NT2/D1 (cell line): ENCODE data around the gene OPHN1.
"Not testable (repeated sequence)": the region's sequence is repeated elsewhere in the genome, so short reads cannot be mapped to it uniquely, and the experiment has no call there.

Source experiments
- DNase-seq: peaks from one replicate; pipeline ENCODE4 v3.0.0-alpha.2; 2011; ENCODE audit warnings: low read depth, low spot score
- H3K27me3 ChIP-seq: 2 replicates; pipeline ENCODE4 v1.6.0; 2011; ENCODE audit warnings: mild to moderate bottlenecking; ENCODE audit not compliant: insufficient read length, insufficient read depth
- H3K36me3 ChIP-seq: 2 replicates; pipeline ENCODE4 v1.6.1; 2011; ENCODE audit warnings: mild to moderate bottlenecking, low read length, mixed read lengths; ENCODE audit not compliant: insufficient read depth, insufficient read length
- H3K4me1 ChIP-seq: 2 replicates; pipeline ENCODE4 v1.5.1; 2011; ENCODE audit not compliant: insufficient read depth, insufficient read length
- H3K4me3 ChIP-seq: 2 replicates; pipeline ENCODE4 v1.5.1; 2011; ENCODE audit warnings: low read depth; ENCODE audit not compliant: insufficient read length
- H3K9ac ChIP-seq: 2 replicates; pipeline ENCODE4 v1.6.0; 2011; ENCODE audit warnings: low read depth; ENCODE audit not compliant: insufficient read length
- H3K9me3 ChIP-seq: 2 replicates; pipeline ENCODE4 v1.5.1; 2011; ENCODE audit warnings: mild to moderate bottlenecking, low read length; ENCODE audit not compliant: insufficient read depth
- SUZ12 ChIP-seq: IDR thresholded peaks from 2 replicates; pipeline ENCODE4 v1.6.1; 2011; ENCODE audit not compliant: insufficient read length, insufficient read depth; ENCODE audit errors: extremely low read depth
- YY1 ChIP-seq: IDR thresholded peaks from 2 replicates; pipeline ENCODE4 v1.6.1; 2011; ENCODE audit not compliant: insufficient read length, insufficient read depth
- ZNF274 ChIP-seq: IDR thresholded peaks from 2 replicates; pipeline ENCODE4 v1.6.1; 2011; ENCODE audit warnings: mild to moderate bottlenecking, low read depth, low read length

OPHN1 gene

DNA sequence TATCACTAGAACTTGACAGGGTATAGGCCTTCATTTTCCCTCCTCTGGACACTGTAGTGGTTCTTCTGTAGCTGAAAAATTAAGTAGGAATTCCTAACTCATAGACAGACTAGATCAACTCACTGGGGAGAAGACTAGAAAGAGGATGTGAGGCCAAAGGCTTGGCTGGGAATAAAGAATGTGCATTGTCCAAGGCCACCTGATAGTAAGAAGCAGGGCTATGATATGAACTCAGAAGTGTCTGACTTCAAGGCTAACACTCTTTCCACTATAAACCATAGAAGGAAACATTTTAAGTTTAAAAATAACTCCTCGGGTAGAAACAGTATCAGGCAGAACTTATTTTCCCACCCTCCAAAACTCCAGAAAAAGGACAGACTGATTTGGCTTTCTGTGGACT lies 346.6 kb downstream of the OPHN1 start:
- Histone ChIP-seq H3K4me1 (no peaks in the 10 kb centered on the region), H3K27me3 (no peaks in the 10 kb centered on the region), H3K36me3 (no peaks in the 10 kb centered on the region), H3K4me3 (no peak overlapping the region), H3K9me3 (0 out of 2 replicates have a peak, but pooled peaks cover 5% of the 10 kb centered on the region), H3K9ac (no peak overlapping the region)
- TF ChIP-seq ZNF274 (no peak), YY1 (no peak), SUZ12 (no peak)
- DNase-seq = no peak

DNA sequence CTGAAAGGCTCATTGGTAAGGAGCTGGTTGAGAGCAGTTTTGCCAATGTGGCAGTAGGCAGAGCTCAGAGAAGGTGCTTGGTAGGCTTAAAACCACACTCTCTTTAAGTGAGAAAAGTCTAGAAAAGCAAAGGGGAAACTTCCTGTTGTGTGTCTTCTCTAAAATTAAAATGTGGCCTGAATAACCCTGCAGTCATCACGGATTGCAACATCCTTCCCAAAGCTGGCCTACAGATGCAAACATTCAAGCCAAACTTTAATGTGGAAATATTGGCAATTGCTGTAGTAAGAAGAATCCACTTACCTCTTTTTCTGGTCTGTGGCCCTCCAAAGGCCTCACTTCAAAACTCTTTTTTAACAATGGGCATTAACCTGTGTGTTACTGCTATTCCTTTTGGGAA lies 348.5 kb downstream of the OPHN1 start:
- no peak for TF ChIP-seq ZNF274
- TF ChIP-seq SUZ12 = no peak
- TF ChIP-seq YY1 = no peak
- Histone ChIP-seq H3K36me3 (no peaks in the 10 kb centered on the region), H3K9ac (no peak overlapping the region), H3K27me3 (no peaks in the 10 kb centered on the region), H3K4me3 (no peak overlapping the region), H3K9me3 (0 out of 2 replicates have a peak, but pooled peaks cover 5% of the 10 kb centered on the region), H3K4me1 (no peaks in the 10 kb centered on the region)
- no peak for DNase-seq

DNA sequence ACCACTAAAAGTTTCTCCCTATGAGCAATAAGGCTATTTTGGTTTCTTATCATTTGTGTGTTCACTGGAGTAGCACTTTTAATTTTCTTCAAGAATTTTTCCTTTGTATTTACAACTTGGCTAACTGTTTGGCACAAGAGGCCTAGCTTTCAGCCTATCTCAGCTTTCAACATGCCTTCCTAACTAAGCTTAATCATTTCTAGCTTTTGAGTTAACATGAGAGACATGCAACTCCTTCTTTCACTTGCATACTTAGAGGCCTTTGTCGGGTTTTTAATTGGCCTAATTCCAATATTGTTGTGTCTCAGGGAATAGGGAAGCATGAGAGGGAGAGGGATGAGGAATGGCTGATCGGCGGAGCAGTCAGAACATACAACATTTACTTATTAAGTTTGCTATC lies 349.8 kb downstream of the OPHN1 start:
- TF ChIP-seq ZNF274 = no peak
- no peak for TF ChIP-seq YY1
- no peak for TF ChIP-seq SUZ12
- Histone ChIP-seq H3K27me3 (no peaks in the 10 kb centered on the region), H3K9ac (no peak overlapping the region), H3K36me3 (no peaks in the 10 kb centered on the region), H3K4me3 (no peak overlapping the region), H3K9me3 (0 out of 2 replicates have a peak, but pooled peaks cover 5% of the 10 kb centered on the region), H3K4me1 (no peaks in the 10 kb centered on the region)
- no peak for DNase-seq

DNA sequence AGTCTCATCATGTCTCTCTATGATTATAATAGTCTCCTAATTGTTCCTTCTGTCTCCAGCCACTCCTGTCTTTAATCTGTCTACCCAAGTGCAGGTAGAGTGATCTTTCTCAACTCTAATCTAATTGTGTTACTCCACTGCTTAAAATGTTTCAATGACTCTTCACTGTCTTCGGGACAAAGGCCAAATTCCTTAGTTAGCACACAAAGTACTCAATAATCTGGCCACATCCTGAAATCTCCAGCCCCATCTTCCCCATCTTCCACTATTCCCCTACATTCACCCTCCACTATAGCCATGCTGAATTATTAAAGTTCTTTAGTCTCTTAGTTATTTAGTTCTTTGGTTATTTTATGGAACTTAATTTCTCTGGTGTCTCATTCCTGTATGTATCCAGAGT lies 353.3 kb downstream of the OPHN1 start:
- 0 out of 2 replicates have a peak, but pooled peaks cover 5% of the 10 kb centered on the region for H3K9me3 ChIP-seq
- H3K36me3 ChIP-seq = no peaks in the 10 kb centered on the region
- no peak overlapping the region for H3K4me3 ChIP-seq
- no peak for TF ChIP-seq ZNF274
- no peak for TF ChIP-seq YY1
- no peak for TF ChIP-seq SUZ12
- H3K9ac ChIP-seq = no peak overlapping the region
- H3K27me3 ChIP-seq = no peaks in the 10 kb centered on the region
- H3K4me1 ChIP-seq = no peaks in the 10 kb centered on the region
- no peak for DNase-seq

DNA sequence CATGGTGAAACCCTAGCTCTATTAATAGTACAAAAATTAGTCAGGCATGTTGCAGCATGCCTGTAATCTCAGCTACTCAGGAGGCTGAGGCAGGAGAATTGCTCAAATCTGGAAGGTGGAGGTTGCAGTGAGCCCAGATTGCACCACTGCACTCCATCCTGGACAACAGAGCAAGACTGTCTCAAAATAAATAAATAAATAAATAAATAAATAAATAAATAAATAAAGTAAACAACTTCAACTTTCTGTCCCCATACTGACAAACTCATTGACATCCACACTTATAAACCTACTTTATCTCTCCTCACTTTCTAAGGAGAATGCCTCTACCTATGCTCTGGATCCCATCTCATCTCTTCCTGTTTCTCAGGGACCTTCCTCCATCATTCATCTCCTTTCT lies 354.5 kb downstream of the OPHN1 start:
- DNase-seq, H3K9ac ChIP-seq, H3K27me3 ChIP-seq, H3K9me3 ChIP-seq, H3K36me3 ChIP-seq, H3K4me1 ChIP-seq, H3K4me3 ChIP-seq: not testable (repeated sequence)

DNA sequence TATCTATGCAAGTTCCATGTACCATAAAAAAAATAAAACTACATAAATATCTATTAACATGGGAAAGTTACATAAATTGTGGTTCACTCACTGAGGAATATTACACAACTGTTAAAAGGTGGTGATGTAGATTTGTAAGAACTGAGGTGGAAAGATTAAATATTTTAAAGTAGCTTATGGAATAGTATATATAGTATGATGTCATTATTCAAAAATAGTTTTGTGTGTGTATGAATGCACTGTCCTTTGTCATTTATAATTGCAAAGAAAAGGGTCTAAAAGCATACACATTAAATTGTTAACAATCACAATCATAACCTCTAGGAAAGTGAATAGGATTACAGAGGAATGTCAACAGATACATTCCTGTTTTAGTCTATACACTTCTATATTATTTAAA lies 355.9 kb downstream of the OPHN1 start:
- TF ChIP-seq YY1 (no peak), ZNF274 (no peak), SUZ12 (no peak)
- no peaks in the 10 kb centered on the region for H3K4me1 ChIP-seq
- no peak for DNase-seq

DNA sequence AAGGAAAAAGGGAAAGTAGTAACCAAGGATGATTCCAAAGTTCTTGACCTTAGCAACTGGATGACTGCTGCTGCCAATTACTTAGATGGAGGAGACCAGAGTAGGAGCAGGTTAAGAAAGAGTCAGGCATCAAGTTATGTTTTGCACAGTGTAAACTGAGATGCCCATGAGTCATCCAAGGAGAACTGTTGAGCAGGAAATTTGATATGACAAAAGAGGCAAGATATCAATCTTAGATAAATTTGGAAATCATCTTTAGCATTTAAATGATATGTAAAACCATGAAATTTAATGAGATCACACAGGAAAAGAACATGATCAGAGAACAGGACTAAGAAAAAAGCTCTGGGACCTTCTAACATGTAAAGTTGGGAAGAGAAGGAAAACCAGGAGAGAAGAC lies 361.3 kb downstream of the OPHN1 start:
- no peaks in the 10 kb centered on the region for H3K4me1 ChIP-seq
- no peak for DNase-seq
- no peak overlapping the region for H3K4me3 ChIP-seq
- H3K9me3 ChIP-seq = no peaks in the 10 kb centered on the region
- H3K9ac ChIP-seq = no peak overlapping the region
- H3K36me3 ChIP-seq = no peaks in the 10 kb centered on the region
- no peak for TF ChIP-seq SUZ12
- no peak for TF ChIP-seq ZNF274
- no peaks in the 10 kb centered on the region for H3K27me3 ChIP-seq

More for the DNA sequence above, 355.9 kb downstream of the OPHN1 start:
- Histone ChIP-seq H3K27me3 (no peaks in the 10 kb centered on the region), H3K9me3 (0 out of 2 replicates have a peak, but pooled peaks cover 2% of the 10 kb centered on the region), H3K36me3 (no peaks in the 10 kb centered on the region), H3K9ac (no peak overlapping the region), H3K4me3 (no peak overlapping the region)

DNA sequence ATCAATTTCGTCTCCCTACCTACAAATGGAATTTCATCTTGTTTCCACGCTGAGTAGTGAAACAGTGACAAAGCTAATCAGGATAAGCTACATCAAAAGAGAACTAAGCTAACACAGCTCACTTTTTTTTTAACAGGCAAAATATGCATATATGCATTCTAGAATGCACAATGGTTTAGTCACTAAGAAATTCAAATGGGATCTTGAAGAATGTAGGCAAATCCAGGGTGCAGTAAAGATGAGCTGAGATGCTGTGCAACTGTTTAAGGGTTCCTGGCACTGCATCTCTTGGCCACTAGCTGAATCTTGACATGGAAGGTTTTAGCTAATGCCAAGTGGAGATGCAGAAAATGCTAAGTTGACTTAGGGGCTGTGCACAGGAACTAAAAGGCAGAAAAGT lies 363.2 kb downstream of the OPHN1 start:
- H3K4me3 ChIP-seq, DNase-seq, H3K9ac ChIP-seq, H3K27me3 ChIP-seq, H3K36me3 ChIP-seq, H3K9me3 ChIP-seq, H3K4me1 ChIP-seq: not testable (repeated sequence)
